Heart left ventricle (tissue), 16 donors: Measurements from ENCODE around the gene LGALS16. TPM values are rescaled to one million over a fixed set of nuclear protein-coding genes. Genes with fewer than 3 reads are reported as not detected.
"Not testable (repeated sequence)": the region's sequence is repeated elsewhere in the genome, so short reads cannot be mapped to it uniquely, and the experiment has no call there.

Experiments used
- ATAC-seq, 4 donors: fragments of 200-7000 bp; cut with Tn5 transposase; one replicate each; pipeline ENCODE4 v1.9.1; 2020 to 2022; ENCODE audit warnings: moderate library complexity in 4 of 4, mild to moderate bottlenecking in 3 of 4, moderate number of reproducible peaks in 1 of 4
- DNase-seq, 5 donors: peaks; one replicate each; pipeline ENCODE4 v3.0.0-alpha.2; 2020
- H3K27ac ChIP-seq, 12 donors: fragments of 200-600 bp; sonication (generic) in 4 of 12; one replicate each; pipeline versions ENCODE4 v1.5.0 to v1.8.0; 2016 to 2022; ENCODE audit warnings: mild to moderate bottlenecking in 2 of 12
- H3K27me3 ChIP-seq, 9 donors: fragments of 200-600 bp; sonication (generic) in 2 of 9; one replicate each; pipeline versions ENCODE4 v1.5.1 to v1.8.0; 2016 to 2022; ENCODE audit warnings: mild to moderate bottlenecking in 3 of 9
- H3K36me3 ChIP-seq, 9 donors: fragments of 200-600 bp; sonication (generic) in 2 of 9; one replicate each; pipeline versions ENCODE4 v1.5.0 to v1.8.0; 2018 to 2022; ENCODE audit warnings: mild to moderate bottlenecking in 2 of 9
- H3K4me1 ChIP-seq, 12 donors: fragments of 200-600 bp; sonication (generic) in 4 of 12; one replicate each; pipeline versions ENCODE4 v1.5.0 to v1.8.0; 2016 to 2022; ENCODE audit warnings: mild to moderate bottlenecking in 3 of 12
- H3K4me3 ChIP-seq, 12 donors: fragments of 200-600 bp; sonication (generic) in 4 of 12; one replicate each; pipeline versions ENCODE4 v1.5.0 to v1.8.0; 2017 to 2022; ENCODE audit warnings: mild to moderate bottlenecking in 9 of 12, moderate library complexity in 4 of 12
- H3K9me3 ChIP-seq, 12 donors: fragments of 200-600 bp; sonication (generic) in 4 of 12; one replicate each; pipeline versions ENCODE4 v1.5.0 to v1.8.0; 2016 to 2022; ENCODE audit warnings: mild to moderate bottlenecking in 1 of 12
- CTCF ChIP-seq, 12 donors: fragments of 200-600 bp; sonication (generic) in 4 of 12; IDR thresholded peaks; one replicate each; pipeline versions ENCODE4 v1.5.0 to v1.8.0; 2018 to 2022; ENCODE audit warnings: antibody characterized with exemption in 12 of 12, mild to moderate bottlenecking in 5 of 12
- POLR2A ChIP-seq, 2 donors: fragments of 450-650 bp; IDR thresholded peaks; one replicate each; pipeline ENCODE4 v1.6.1; 2017; ENCODE audit warnings: antibody characterized with exemption in 2 of 2, mild to moderate bottlenecking in 2 of 2, moderate library complexity in 2 of 2
- WGBS, 4 donors: extraction: QIAGEN DNeasy Blood & Tissue Kit in 2 of 4; methylation state at CpG; one replicate each; pipeline versions ENCODE4 v1.1.5 to v1.1.7; 2013 to 2018; 5-methylcytosine and 5-hydroxymethylcytosine counted together
- intact Hi-C, 10 donors: fragments of 100-400 bp; cut with DNase I; formaldehyde crosslinking; loops; one replicate each; pipeline versions ENCODE4 v1.11.1 to v1.14.2; 2022
- polyA plus RNA-seq, 2 donors: library from polyadenylated mRNA; stranded (reverse); fragments of 200-250 nt; gene quantifications; one replicate each; pipeline ENCODE4 v1.2.3, GENCODE V29; 2013
- total RNA-seq, 9 donors: library from RNA; depleted of rRNA in 2 of 9; stranded (reverse); fragments of >200 nt in 2 of 9; fragmentation: NEBNext Ultra II Directional in 3 of 9; extraction: Animal tissue kit (Norgen Biotek cat#: 25700) in 3 of 9; gene quantifications; one replicate each; pipeline versions ENCODE4 v1.1.0 to v1.2.4, GENCODE V29; 2016 to 2023
- donor health status: ischemic (EF 13 %, LVEDD 7.1; RV severe dilation, severe dysfunction).
- donor health status: healthy with polysubstance abuse.
- donor health status: DM: no; HTN: yes; CAD: no.
- donor health status: DM: no; HTN: no; CAD: no.
- donor health status: ischemic (EF 25% LVEDD 6.9; RV normal size, moderate dysfunction).
- donor health status: ischemic (EF 25% LVEDD 5.7; RV mildly dilated, moderate dysfunction).
- donor health status: healthy.
- donor health status: DM: yes; HTN: yes; CAD: no.
- donor health status: ischemic (EF 35%, LVEDD 5.7; RV mildly dilated, moderate dysfunction).
- donor health status: nonischemic (EF 11% LVEDD 7.7; RV severe dilation, severe dysfunction).
- donor health status: DM: yes; HTN: yes; CAD: no.
- donor health status: PGD.
- donor health status: ischemic (EF 29% LVEDD 5.4; RV normal size, mild dysfunction).
- donor health status: nonischemic (EF 23%, LVEDD 6.1; RV moderate dilation, normal function).

The LGALS16 gene
- total and polyA plus RNA-seq, 11 donors, result not detected

- Histone ChIP-seq H3K4me1 (no peaks in the 10 kb centered on the region), H3K27me3 (peaks cover 0 to 15% (median 0%) of the 10 kb centered on the region in 9 donors), H3K27ac (no peak overlapping the region), H3K36me3 (no peaks in the 10 kb centered on the region), H3K9me3 (peaks cover 0 to 7% (median 0%) of the 10 kb centered on the region in 12 donors), H3K4me3 (no peak overlapping the region)
- ATAC-seq (no peak), DNase-seq (no peak)
- no peak for TF ChIP-seq CTCF (IDR thresholded peaks at IDR 0.05)
- TF ChIP-seq POLR2A (IDR thresholded peaks at IDR 0.05), result no peak
- intact Hi-C loops, result no loop called here
- 33 to 83% (median 40%) methylated on average over 1 of the region's 1 CpG for WGBS, 4 donors
Observed at GRCh38 chr19:39617745-39618144, 38.0 kb upstream of the LGALS16 start.

GRCh38 chr19:39623946-39624345 lies 31.8 kb upstream of the LGALS16 start:
- Histone ChIP-seq H3K4me3 (no peak overlapping the region), H3K36me3 (no peaks in the 10 kb centered on the region), H3K27ac (no peak overlapping the region), H3K4me1 (no peaks in the 10 kb centered on the region), H3K9me3 (no peaks in the 10 kb centered on the region), H3K27me3 (peaks cover 0 to 23% (median 8%) of the 10 kb centered on the region in 9 donors)
- ATAC-seq, result no peak
- no peak for TF ChIP-seq CTCF (IDR thresholded peaks at IDR 0.05)
- no peak for TF ChIP-seq POLR2A (IDR thresholded peaks at IDR 0.05)
- 18 to 37% (median 29%) methylated on average over 5 of the region's 5 CpGs for WGBS, 4 donors
- intact Hi-C loops, result no loop called here
- no peak for DNase-seq

- intact Hi-C loops, H3K27ac ChIP-seq, DNase-seq, H3K36me3 ChIP-seq, H3K4me1 ChIP-seq, H3K4me3 ChIP-seq, H3K9me3 ChIP-seq, ATAC-seq: not testable (repeated sequence)
- WGBS, 4 donors, result 39 to 51% (median 49%) methylated on average over 2 of the region's 2 CpGs
- H3K27me3 ChIP-seq, result peaks cover 0 to 23% (median 8%) of the 10 kb centered on the region in 9 donors
Observed at GRCh38 chr19:39627631-39628030, 28.1 kb upstream of the LGALS16 start.

- DNase-seq (no peak), ATAC-seq (no peak)
- H3K27ac ChIP-seq, result no peak overlapping the region
- H3K27me3 ChIP-seq, result peaks cover 0 to 4% (median 0%) of the 10 kb centered on the region in 9 donors
- TF ChIP-seq CTCF (IDR thresholded peaks at IDR 0.05) (no peak), POLR2A (IDR thresholded peaks at IDR 0.05) (no peak)
- H3K9me3 ChIP-seq, result peaks cover 0 to 5% (median 0%) of the 10 kb centered on the region in 12 donors
- no peak overlapping the region for H3K4me3 ChIP-seq
- H3K36me3 ChIP-seq, result no peaks in the 10 kb centered on the region
- no peaks in the 10 kb centered on the region for H3K4me1 ChIP-seq
- intact Hi-C loops, result no loop called here
- WGBS, 4 donors, result 73 to 81% (median 77%) methylated on average over 4 of the region's 4 CpGs
Observed at GRCh38 chr19:39631178-39631577, 24.5 kb upstream of the LGALS16 start.

- no peak for ATAC-seq
- intact Hi-C loops, result no loop called here
- 37 to 55% (median 41%) methylated on average over 6 of the region's 6 CpGs for WGBS, 4 donors
Observed at GRCh38 chr19:39631626-39632025, 24.1 kb upstream of the LGALS16 start.

More at GRCh38 chr19:39631626-39632025, 24.1 kb upstream of the LGALS16 start:
- H3K9me3 ChIP-seq, result peaks cover 0 to 5% (median 0%) of the 10 kb centered on the region in 12 donors
- H3K4me3 ChIP-seq, result no peak overlapping the region
- H3K27ac ChIP-seq, result no peak overlapping the region
- no peaks in the 10 kb centered on the region for H3K36me3 ChIP-seq
- H3K27me3 ChIP-seq, result peaks cover 0 to 7% (median 0%) of the 10 kb centered on the region in 9 donors
- H3K4me1 ChIP-seq, result no peaks in the 10 kb centered on the region
- TF ChIP-seq POLR2A (IDR thresholded peaks at IDR 0.05) (no peak), CTCF (IDR thresholded peaks at IDR 0.05) (no peak)
- DNase-seq, result no peak
